CD4-positive, alpha-beta T cell (primary cell): ENCODE results near the gene CCDC174. TPM values are rescaled to one million over a fixed set of nuclear protein-coding genes. Genes with fewer than 3 reads are reported as not detected.

Experiments used
- ATAC-seq: fragments of 200-7000 bp; cut with Tn5 transposase; one replicate; pipeline ENCODE4 v1.10.0; 2022; ENCODE audit warnings: mild to moderate bottlenecking; ENCODE audit not compliant: poor library complexity
- CTCF ChIA-PET: fragments of 350-600 bp; sonication (Branson Sonifier 250); formaldehyde crosslinking; loops from one replicate; lab custom pipeline; 2021; ENCODE audit warnings: antibody characterized with exemption, inconsistent platforms; lab: Charles Lee
- POLR2A ChIA-PET: fragments of 350-600 bp; sonication (Branson Sonifier 250); formaldehyde crosslinking; loops from one replicate; lab custom pipeline; 2021; ENCODE audit warnings: antibody characterized with exemption, inconsistent platforms; lab: Charles Lee
- DNase-seq, 14 experiments: peaks; one replicate each; pipeline ENCODE4 v3.0.0-alpha.2; 2013 to 2020; ENCODE audit warnings: mixed read lengths in 2 of 14
- H3K27ac ChIP-seq, 2 donors: one replicate each; pipeline versions ENCODE4 v1.5.1 to v1.7.0; 2013; ENCODE audit warnings: low read length in 2 of 2, low read depth in 1 of 2, mild to moderate bottlenecking in 1 of 2
- H3K27me3 ChIP-seq, 2 experiments: 1 replicate in 1 of 2; 2 replicates in 1 of 2; pipeline versions ENCODE4 v1.6.1 to v1.7.0; 2013; ENCODE audit warnings: low read length in 2 of 2, control low read depth in 1 of 2, mild to moderate bottlenecking in 1 of 2, moderate library complexity in 1 of 2; ENCODE audit not compliant: insufficient read depth in 2 of 2, control insufficient read depth in 1 of 2
- H3K36me3 ChIP-seq: one replicate; pipeline ENCODE4 v1.6.1; 2013; ENCODE audit warnings: low read length, control low read depth; ENCODE audit not compliant: insufficient read depth
- H3K4me1 ChIP-seq: one replicate; pipeline ENCODE4 v1.6.1; 2013; ENCODE audit warnings: low read length, control low read depth; ENCODE audit not compliant: insufficient read depth
- H3K4me3 ChIP-seq: one replicate; pipeline ENCODE4 v1.5.1; 2013; ENCODE audit warnings: mild to moderate bottlenecking, low read length, moderate library complexity
- H3K9me3 ChIP-seq, 2 experiments: 1 replicate in 1 of 2; 2 replicates in 1 of 2; pipeline versions ENCODE4 v1.6.1 to v1.7.0; 2013; ENCODE audit warnings: low read length in 2 of 2, mild to moderate bottlenecking in 2 of 2, control low read depth in 1 of 2, moderate library complexity in 1 of 2; ENCODE audit not compliant: control insufficient read depth in 1 of 2, insufficient read depth in 1 of 2
- H3K27ac Mint-ChIP-seq: one replicate; pipeline ENCODE4 v1.8.0; 2020; ENCODE audit warnings: mixed read lengths
- H3K27me3 Mint-ChIP-seq: one replicate; pipeline ENCODE4 v1.8.0; 2021; ENCODE audit warnings: mixed read lengths
- H3K36me3 Mint-ChIP-seq: one replicate; pipeline ENCODE4 v1.8.0; 2021; ENCODE audit warnings: low read depth, mixed read lengths
- H3K4me1 Mint-ChIP-seq: one replicate; pipeline ENCODE4 v1.8.0; 2021; ENCODE audit warnings: low read depth, mixed read lengths
- H3K4me3 Mint-ChIP-seq: one replicate; pipeline ENCODE4 v1.8.0; 2020; ENCODE audit warnings: mild to moderate bottlenecking, mixed read lengths
- H3K9me3 Mint-ChIP-seq: one replicate; pipeline ENCODE4 v1.8.0; 2020; ENCODE audit warnings: mixed read lengths
- intact Hi-C, 2 experiments: fragments of 100-400 bp; cut with DNase I in 1 of 2; cut with micrococcal nuclease in 1 of 2; formaldehyde crosslinking; loops; one replicate each; pipeline versions ENCODE4 v1.15.1 to v1.9.0; 2023 to 2025; cut with DNase I, micrococcal nuclease
- total RNA-seq, 174 experiments: library from RNA in 2 of 174; stranded (reverse) in 2 of 174; gene quantifications; one replicate each; pipeline ENCODE4 v1.2.3 and lab custom pipeline; 2021 to 2026
- TF ChIP-seq, protein P1 (sequence below): fragments of 200-600 bp; IDR thresholded peaks from one replicate; pipeline ENCODE4 v1.8.0; 2022; ENCODE audit warnings: antibody characterized with exemption, mild to moderate bottlenecking

Gene CCDC174
- total RNA-seq, 2 experiments from 2014 or later = 32.9 to 37.5 TPM

DNA sequence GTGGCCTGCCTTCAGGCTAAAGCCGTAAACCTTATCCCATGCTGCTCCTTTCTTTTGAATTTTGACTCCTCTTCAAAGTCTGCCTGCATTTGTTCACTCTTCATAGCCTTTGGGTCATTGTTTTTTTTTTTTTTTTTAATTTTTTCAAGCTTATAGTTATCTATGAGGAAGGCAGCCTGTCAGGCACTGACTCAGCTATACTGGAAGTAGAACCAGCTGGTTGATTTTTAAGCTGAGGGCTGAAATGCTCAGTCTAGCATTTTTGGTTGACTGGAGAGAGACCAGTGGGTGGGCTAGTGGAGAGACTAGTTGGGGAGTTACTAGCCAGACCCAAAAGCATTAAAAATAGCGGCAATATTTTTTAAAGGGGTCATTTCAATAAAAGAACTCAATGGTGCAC, 67.4 kb downstream of the CCDC174 start:
- intact Hi-C loops = no loop called here
- TF ChIP-seq, protein P1, sequence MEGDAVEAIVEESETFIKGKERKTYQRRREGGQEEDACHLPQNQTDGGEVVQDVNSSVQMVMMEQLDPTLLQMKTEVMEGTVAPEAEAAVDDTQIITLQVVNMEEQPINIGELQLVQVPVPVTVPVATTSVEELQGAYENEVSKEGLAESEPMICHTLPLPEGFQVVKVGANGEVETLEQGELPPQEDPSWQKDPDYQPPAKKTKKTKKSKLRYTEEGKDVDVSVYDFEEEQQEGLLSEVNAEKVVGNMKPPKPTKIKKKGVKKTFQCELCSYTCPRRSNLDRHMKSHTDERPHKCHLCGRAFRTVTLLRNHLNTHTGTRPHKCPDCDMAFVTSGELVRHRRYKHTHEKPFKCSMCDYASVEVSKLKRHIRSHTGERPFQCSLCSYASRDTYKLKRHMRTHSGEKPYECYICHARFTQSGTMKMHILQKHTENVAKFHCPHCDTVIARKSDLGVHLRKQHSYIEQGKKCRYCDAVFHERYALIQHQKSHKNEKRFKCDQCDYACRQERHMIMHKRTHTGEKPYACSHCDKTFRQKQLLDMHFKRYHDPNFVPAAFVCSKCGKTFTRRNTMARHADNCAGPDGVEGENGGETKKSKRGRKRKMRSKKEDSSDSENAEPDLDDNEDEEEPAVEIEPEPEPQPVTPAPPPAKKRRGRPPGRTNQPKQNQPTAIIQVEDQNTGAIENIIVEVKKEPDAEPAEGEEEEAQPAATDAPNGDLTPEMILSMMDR = no peak
- no peaks in the 10 kb centered on the region for H3K27me3 ChIP-seq
- Mint-ChIP-seq H3K27ac (no peak overlapping the region), H3K9me3 (peaks cover 1% of the 10 kb centered on the region), H3K27me3 (peaks cover 6% of the 10 kb centered on the region), H3K36me3 (no peaks in the 10 kb centered on the region), H3K4me3 (no peak overlapping the region), H3K4me1 (no peaks in the 10 kb centered on the region)
- DNase-seq (no peak), ATAC-seq (no peak)
- no peaks in the 10 kb centered on the region for H3K4me1 ChIP-seq
- POLR2A ChIA-PET = no interaction called here
- no peaks in the 10 kb centered on the region for H3K36me3 ChIP-seq
- no peak overlapping the region for H3K4me3 ChIP-seq
- H3K9me3 ChIP-seq = no peaks in the 10 kb centered on the region
- CTCF ChIA-PET = no interaction called here
- no peak overlapping the region for H3K27ac ChIP-seq

DNA sequence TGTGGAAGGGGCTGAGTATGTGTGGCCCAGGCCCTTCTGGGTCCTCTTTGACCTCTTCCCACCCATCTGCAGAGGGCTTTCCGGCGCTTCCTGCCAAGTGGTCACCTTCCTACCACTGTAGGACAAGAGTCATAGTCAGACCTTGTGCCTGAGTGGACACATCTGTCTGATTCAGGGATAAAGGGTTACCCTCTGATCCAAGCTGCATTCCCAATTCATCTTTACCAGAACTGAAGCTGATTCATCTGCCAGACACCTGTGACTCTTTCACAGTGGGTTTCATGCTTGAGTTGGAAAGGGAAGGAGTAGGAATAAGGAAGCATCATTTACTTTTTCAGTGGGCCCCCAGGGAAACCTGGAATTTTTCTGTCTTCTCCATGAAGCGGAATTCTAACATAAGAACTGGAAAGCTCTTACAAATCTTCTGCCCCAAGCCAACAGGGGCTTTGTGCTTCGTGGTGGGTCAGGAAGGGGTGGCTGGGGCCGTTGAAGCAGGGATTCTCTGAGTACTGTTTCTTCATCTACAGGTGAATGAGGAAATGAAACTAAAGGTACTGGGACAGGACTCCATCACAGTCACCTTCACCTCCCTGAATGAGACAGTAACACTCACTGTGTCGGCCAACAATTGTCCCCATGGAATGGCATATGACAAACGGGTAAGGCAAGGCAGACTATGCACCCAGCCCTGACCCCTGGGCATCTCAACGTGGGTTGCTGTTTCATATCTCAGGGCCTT, 69.7 kb downstream of the CCDC174 start:
- POLR2A ChIA-PET = no interaction called here
- no peak overlapping the region for H3K27ac ChIP-seq
- CTCF ChIA-PET = no interaction called here
- ATAC-seq = no peak
- Mint-ChIP-seq H3K4me3 (no peak overlapping the region), H3K9me3 (no peaks in the 10 kb centered on the region), H3K27ac (no peak overlapping the region), H3K36me3 (no peaks in the 10 kb centered on the region), H3K4me1 (no peaks in the 10 kb centered on the region), H3K27me3 (peaks cover 4% of the 10 kb centered on the region)
- no peaks in the 10 kb centered on the region for H3K9me3 ChIP-seq
- H3K27me3 ChIP-seq = no peaks in the 10 kb centered on the region
- no peaks in the 10 kb centered on the region for H3K36me3 ChIP-seq
- H3K4me3 ChIP-seq = no peak overlapping the region
- no peaks in the 10 kb centered on the region for H3K4me1 ChIP-seq
- TF ChIP-seq, protein P1 = no peak
- intact Hi-C loops = no loop called here
- no peak for DNase-seq

Other genes starting within 250 kb of the CCDC174 start
- 10 to 100 TPM; 27.8 to 31.2 TPM for gene SLC6A6, start 249.2 kb upstream of the CCDC174 start, total RNA-seq
- not detected for gene GRIP2, start 111.4 kb upstream of the CCDC174 start, total RNA-seq
- gene C3orf20, start 23.4 kb downstream of the CCDC174 start, total RNA-seq = under 1 TPM in 1 of 2 experiments, not detected in 1; 0.14 TPM
- gene FGD5, start 167.2 kb downstream of the CCDC174 start, total RNA-seq = not detected